Nephron (organoid): ENCODE data around the gene PRPF39.

Source experiments
- H3K27ac Mint-ChIP-seq, 3 experiments: 2 replicates each; pipeline ENCODE4 v1.8.0; 2020; ENCODE audit warnings: mixed read lengths in 3 of 3, mild to moderate bottlenecking in 2 of 3, moderate library complexity in 1 of 3
- H3K27me3 Mint-ChIP-seq: 2 replicates; pipeline ENCODE4 v1.8.0; 2021; ENCODE audit warnings: low read depth, mild to moderate bottlenecking, moderate library complexity, mixed read lengths
- H3K36me3 Mint-ChIP-seq: 2 replicates; pipeline ENCODE4 v1.8.0; 2020; ENCODE audit warnings: low read depth, mixed read lengths
- H3K4me1 Mint-ChIP-seq: 2 replicates; pipeline ENCODE4 v1.8.0; 2020; ENCODE audit warnings: mixed read lengths
- H3K4me3 Mint-ChIP-seq, 3 experiments: 2 replicates each; pipeline ENCODE4 v1.8.0; 2020; ENCODE audit warnings: mild to moderate bottlenecking in 3 of 3, mixed read lengths in 3 of 3, moderate library complexity in 2 of 3
- H3K9me3 Mint-ChIP-seq: 2 replicates; pipeline ENCODE4 v1.8.0; 2020; ENCODE audit warnings: mixed read lengths
- CTCF ChIP-seq, 3 experiments: fragments of 200-600 bp; sonication (generic); IDR thresholded peaks; one replicate each; pipeline ENCODE4 v1.5.0; 2021; ENCODE audit warnings: antibody characterized with exemption in 3 of 3; ENCODE audit not compliant: unreplicated experiment in 3 of 3

Gene PRPF39

GRCh38 chr14:45123271-45123670, 39.4 kb downstream of the PRPF39 start:
- no peaks in the 10 kb centered on the region for H3K27me3 Mint-ChIP-seq
- no peak for TF ChIP-seq CTCF (IDR thresholded peaks at IDR 0.05; ENCODE audit: unreplicated experiment in 3 of 3)
- no peaks in the 10 kb centered on the region for H3K9me3 Mint-ChIP-seq
- no peak overlapping the region for H3K27ac Mint-ChIP-seq
- peaks cover 5% of the 10 kb centered on the region for H3K4me1 Mint-ChIP-seq
- no peak overlapping the region for H3K4me3 Mint-ChIP-seq
- H3K36me3 Mint-ChIP-seq: peaks cover 73% of the 10 kb centered on the region

- Mint-ChIP-seq H3K36me3 (peaks cover 57% of the 10 kb centered on the region), H3K27ac (no peak overlapping the region), H3K27me3 (no peaks in the 10 kb centered on the region), H3K4me1 (peaks cover 5% of the 10 kb centered on the region), H3K9me3 (no peaks in the 10 kb centered on the region), H3K4me3 (no peak overlapping the region)
- TF ChIP-seq CTCF (IDR thresholded peaks at IDR 0.05; ENCODE audit: unreplicated experiment in 3 of 3): no peak
Measured at GRCh38 chr14:45125754-45126153, 41.8 kb downstream of the PRPF39 start.

GRCh38 chr14:45128963-45129629, 45.2 kb downstream of the PRPF39 start:
- Mint-ChIP-seq H3K9me3 (no peaks in the 10 kb centered on the region), H3K36me3 (peaks cover 29% of the 10 kb centered on the region), H3K27me3 (no peaks in the 10 kb centered on the region), H3K4me1 (peaks cover 14% of the 10 kb centered on the region), H3K4me3 (no peak overlapping the region), H3K27ac (no peak overlapping the region)
- no peak for TF ChIP-seq CTCF (IDR thresholded peaks at IDR 0.05; ENCODE audit: unreplicated experiment in 3 of 3)

- peaks cover 2% of the 10 kb centered on the region for H3K36me3 Mint-ChIP-seq
- H3K9me3 Mint-ChIP-seq: no peaks in the 10 kb centered on the region
- no peak for TF ChIP-seq CTCF (IDR thresholded peaks at IDR 0.05; ENCODE audit: unreplicated experiment in 3 of 3)
- H3K27me3 Mint-ChIP-seq: no peaks in the 10 kb centered on the region
- H3K4me1 Mint-ChIP-seq: peaks cover 24% of the 10 kb centered on the region
- peak overlapping the region; percentile 99 to 100 (median 99) for H3K4me3 Mint-ChIP-seq
- peak overlapping the region; percentile 98 to 99 (median 99) for H3K27ac Mint-ChIP-seq
Measured at GRCh38 chr14:45133683-45134050, 49.8 kb downstream of the PRPF39 start.

- TF ChIP-seq CTCF (IDR thresholded peaks at IDR 0.05; ENCODE audit: unreplicated experiment in 3 of 3): no peak
- Mint-ChIP-seq H3K27me3 (no peaks in the 10 kb centered on the region), H3K4me1 (peaks cover 24% of the 10 kb centered on the region), H3K36me3 (no peaks in the 10 kb centered on the region), H3K27ac (peak within 1 kb of the TSS; percentile 98 to 99 (median 99)), H3K4me3 (peak within 1 kb of the TSS; percentile 99 to 100 (median 99)), H3K9me3 (no peaks in the 10 kb centered on the region)
Measured at GRCh38 chr14:45134051-45134958, 50.4 kb downstream of the PRPF39 start, which contains the start of gene FKBP3. TSS of gene FKBP3 (minus strand) at chr14:45134481. CDS start at chr14:45134456, 25 bp downstream.
